ENCODE results near the gene UNC5A. TPM values are rescaled to one million over a fixed set of nuclear protein-coding genes. Genes with fewer than 3 reads are reported as not detected.

Gene UNC5A
- total RNA-seq, 2 experiments from 2014 or later = not detected

GRCh38 chr5:176876506-176877431 is 66.4 kb downstream of the UNC5A start:
- Mint-ChIP-seq H3K36me3 (ENCODE audit: low read depth) (peaks cover 5% of the 10 kb centered on the region), H3K4me1 (ENCODE audit: low read depth) (peaks cover 12% of the 10 kb centered on the region), H3K4me3 (no peak overlapping the region), H3K27me3 (ENCODE audit: low read depth) (peaks cover 18% of the 10 kb centered on the region), H3K9me3 (ENCODE audit: insufficient read depth) (peaks cover 5% of the 10 kb centered on the region), H3K27ac (no peak overlapping the region)
- no peak for ATAC-seq
- no peak for DNase-seq
- ChIA-PET POLR2A (interaction anchor here (1.1 kb wide), 1 partner anchor 27 kb away, joined by 3 read pairs; no protein-coding TSS in a partner anchor), CTCF (no interaction called here)

GRCh38 chr5:176877793-176878331 is 67.5 kb downstream of the UNC5A start:
- Mint-ChIP-seq H3K4me3 (no peak overlapping the region), H3K9me3 (ENCODE audit: insufficient read depth) (peaks cover 5% of the 10 kb centered on the region), H3K27ac (no peak overlapping the region), H3K4me1 (ENCODE audit: low read depth) (peaks cover 12% of the 10 kb centered on the region), H3K36me3 (ENCODE audit: low read depth) (peaks cover 5% of the 10 kb centered on the region), H3K27me3 (ENCODE audit: low read depth) (peaks cover 18% of the 10 kb centered on the region)
- POLR2A ChIA-PET = no interaction called here
- no peak for DNase-seq
- CTCF ChIA-PET = no interaction called here
- no peak for ATAC-seq

GRCh38 chr5:176878463-176878862 is 68.1 kb downstream of the UNC5A start:
- ChIA-PET POLR2A (no interaction called here), CTCF (no interaction called here)
- no peak overlapping the region for H3K4me3 Mint-ChIP-seq
- peaks cover 12% of the 10 kb centered on the region for H3K4me1 Mint-ChIP-seq (ENCODE audit: low read depth)
- H3K27ac Mint-ChIP-seq = no peak overlapping the region
- H3K27me3 Mint-ChIP-seq (ENCODE audit: low read depth) = peaks cover 18% of the 10 kb centered on the region
- DNase-seq (no peak), ATAC-seq (no peak)
- peaks cover 5% of the 10 kb centered on the region for H3K9me3 Mint-ChIP-seq (ENCODE audit: insufficient read depth)
- peaks cover 5% of the 10 kb centered on the region for H3K36me3 Mint-ChIP-seq (ENCODE audit: low read depth)

GRCh38 chr5:176878906-176879662 is 68.7 kb downstream of the UNC5A start:
- peaks cover 12% of the 10 kb centered on the region for H3K4me1 Mint-ChIP-seq (ENCODE audit: low read depth)
- peaks cover 18% of the 10 kb centered on the region for H3K27me3 Mint-ChIP-seq (ENCODE audit: low read depth)
- ChIA-PET POLR2A (no interaction called here), CTCF (no interaction called here)
- no peak overlapping the region for H3K4me3 Mint-ChIP-seq
- no peak overlapping the region for H3K27ac Mint-ChIP-seq
- no peak for DNase-seq
- peaks cover 5% of the 10 kb centered on the region for H3K36me3 Mint-ChIP-seq (ENCODE audit: low read depth)
- no peak for ATAC-seq
- peaks cover 5% of the 10 kb centered on the region for H3K9me3 Mint-ChIP-seq (ENCODE audit: insufficient read depth)

GRCh38 chr5:176879663-176880361 is 69.5 kb downstream of the UNC5A start:
- peaks cover 18% of the 10 kb centered on the region for H3K27me3 Mint-ChIP-seq (ENCODE audit: low read depth)
- CTCF ChIA-PET = no interaction called here
- H3K36me3 Mint-ChIP-seq (ENCODE audit: low read depth) = peaks cover 5% of the 10 kb centered on the region
- no peak overlapping the region for H3K27ac Mint-ChIP-seq
- no peak overlapping the region for H3K4me3 Mint-ChIP-seq
- H3K9me3 Mint-ChIP-seq (ENCODE audit: insufficient read depth) = peaks cover 5% of the 10 kb centered on the region
- no peak for ATAC-seq
- peaks cover 16% of the 10 kb centered on the region for H3K4me1 Mint-ChIP-seq (ENCODE audit: low read depth)
- POLR2A ChIA-PET = no interaction called here
- DNase-seq = no peak

GRCh38 chr5:176880366-176881020 is 70.1 kb downstream of the UNC5A start:
- Mint-ChIP-seq H3K9me3 (ENCODE audit: insufficient read depth) (peaks cover 3% of the 10 kb centered on the region), H3K36me3 (ENCODE audit: low read depth) (peaks cover 2% of the 10 kb centered on the region), H3K27me3 (ENCODE audit: low read depth) (peaks cover 12% of the 10 kb centered on the region), H3K4me1 (ENCODE audit: low read depth) (peaks cover 18% of the 10 kb centered on the region), H3K4me3 (no peak overlapping the region), H3K27ac (no peak overlapping the region)
- CTCF ChIA-PET = no interaction called here
- no peak for ATAC-seq
- DNase-seq = no peak
- POLR2A ChIA-PET = no interaction called here

GRCh38 chr5:176881021-176881749 is 70.8 kb downstream of the UNC5A start:
- H3K9me3 Mint-ChIP-seq (ENCODE audit: insufficient read depth) = no peaks in the 10 kb centered on the region
- peaks cover 8% of the 10 kb centered on the region for H3K27me3 Mint-ChIP-seq (ENCODE audit: low read depth)
- CTCF ChIA-PET = no interaction called here
- H3K4me3 Mint-ChIP-seq = no peak overlapping the region
- no peak overlapping the region for H3K27ac Mint-ChIP-seq
- H3K36me3 Mint-ChIP-seq (ENCODE audit: low read depth) = no peaks in the 10 kb centered on the region
- H3K4me1 Mint-ChIP-seq (ENCODE audit: low read depth) = peaks cover 11% of the 10 kb centered on the region
- POLR2A ChIA-PET = interaction anchor here (0.9 kb wide), 1 partner anchor 21 kb away, joined by 3 read pairs; no protein-coding TSS in a partner anchor
- ATAC-seq = no peak
- DNase-seq = no peak

GRCh38 chr5:176881816-176882566 is 71.6 kb downstream of the UNC5A start:
- peaks cover 3% of the 10 kb centered on the region for H3K27me3 Mint-ChIP-seq (ENCODE audit: low read depth)
- peaks cover 8% of the 10 kb centered on the region for H3K4me1 Mint-ChIP-seq (ENCODE audit: low read depth)
- no peaks in the 10 kb centered on the region for H3K36me3 Mint-ChIP-seq (ENCODE audit: low read depth)
- H3K4me3 Mint-ChIP-seq = no peak overlapping the region
- ChIA-PET POLR2A (interaction anchor here (0.9 kb wide), 1 partner anchor 20 kb away, joined by 3 read pairs; no protein-coding TSS in a partner anchor), CTCF (interaction anchor here (1.2 kb wide), 1 partner anchor 8 kb away, joined by 3 read pairs; no protein-coding TSS in a partner anchor)
- ATAC-seq (no peak), DNase-seq (no peak)
- H3K27ac Mint-ChIP-seq = no peak overlapping the region
- H3K9me3 Mint-ChIP-seq (ENCODE audit: insufficient read depth) = no peaks in the 10 kb centered on the region

- POLR2A ChIA-PET = no interaction called here
- Mint-ChIP-seq H3K4me1 (ENCODE audit: low read depth) (peaks cover 8% of the 10 kb centered on the region), H3K9me3 (ENCODE audit: insufficient read depth) (no peaks in the 10 kb centered on the region), H3K27ac (no peak overlapping the region), H3K4me3 (no peak overlapping the region), H3K36me3 (ENCODE audit: low read depth) (no peaks in the 10 kb centered on the region), H3K27me3 (ENCODE audit: low read depth) (peaks cover 3% of the 10 kb centered on the region)
- ATAC-seq (no peak), DNase-seq (no peak)
- CTCF ChIA-PET = interaction anchor here (1.2 kb wide), 1 partner anchor 9 kb away, joined by 3 read pairs; no protein-coding TSS in a partner anchor
Measured at GRCh38 chr5:176882567-176882903, 72.2 kb downstream of the UNC5A start.

- ChIA-PET CTCF (no interaction called here), POLR2A (interaction anchor here (0.5 to 0.7 kb wide), 2 partner anchors 44 to 1248 kb away, joined by 3 to 4 read pairs; no protein-coding TSS in a partner anchor)
Measured at GRCh38 chr5:176883700-176884570, 73.6 kb downstream of the UNC5A start.

More at GRCh38 chr5:176883700-176884570, 73.6 kb downstream of the UNC5A start:
- no peaks in the 10 kb centered on the region for H3K9me3 Mint-ChIP-seq (ENCODE audit: insufficient read depth)
- no peaks in the 10 kb centered on the region for H3K36me3 Mint-ChIP-seq (ENCODE audit: low read depth)
- H3K4me3 Mint-ChIP-seq = no peak overlapping the region
- no peak overlapping the region for H3K27ac Mint-ChIP-seq
- DNase-seq (no peak), ATAC-seq (no peak)
- peaks cover 8% of the 10 kb centered on the region for H3K4me1 Mint-ChIP-seq (ENCODE audit: low read depth)
- H3K27me3 Mint-ChIP-seq (ENCODE audit: low read depth) = peaks cover 3% of the 10 kb centered on the region
